K562 (cell line): ENCODE measurements around the gene PCF11. TPM values are rescaled to one million over a fixed set of nuclear protein-coding genes. Genes with fewer than 3 reads are reported as not detected.

ENCODE experiments used
- BCL6 ChIP-seq: fragments of 250-450 bp; sonication (Bioruptor Pico); IDR thresholded peaks from 2 replicates; pipeline ENCODE4 v1.4.0; 2020
- MBD2 ChIP-seq: sonication (generic); IDR thresholded peaks from 2 replicates; pipeline ENCODE4 v1.6.1; 2016; ENCODE audit warnings: low read depth, borderline replicate concordance
- MEIS2 ChIP-seq: fragments of 450-650 bp; IDR thresholded peaks from 2 replicates; pipeline ENCODE4 v1.6.1; 2014; ENCODE audit warnings: mild to moderate bottlenecking; ENCODE audit not compliant: partially characterized antibody
- POLR2G ChIP-seq: fragments of 200-400 bp; formaldehyde crosslinking; IDR thresholded peaks from 2 replicates; pipeline ENCODE4 v1.6.1; 2017; ENCODE audit warnings: low read depth, mild to moderate bottlenecking, antibody characterized with exemption, low read length, moderate library complexity
- PRMT5 ChIP-seq: sonication (generic); formaldehyde crosslinking; IDR thresholded peaks from 2 replicates; pipeline ENCODE4 v1.5.0; 2020; ENCODE audit warnings: missing genetic modification reagents
- SAFB ChIP-seq: fragments of 200-400 bp; formaldehyde crosslinking; IDR thresholded peaks from 2 replicates; pipeline ENCODE4 v1.6.1; 2017; ENCODE audit warnings: low read depth, low read length, borderline replicate concordance
- STAG1 ChIP-seq: sonication (generic); formaldehyde crosslinking; IDR thresholded peaks from 2 replicates; pipeline ENCODE4 v1.5.0; 2020; ENCODE audit warnings: missing genetic modification reagents, borderline replicate concordance
- TCFL5 ChIP-seq: fragments of 250-450 bp; sonication (Bioruptor Pico); conservative IDR thresholded peaks from 2 replicates; pipeline ENCODE4 v1.6.1; 2021; ENCODE audit warnings: mild to moderate bottlenecking, moderate library complexity, matching md5 sums
- ZNF174 ChIP-seq: fragments of 250-450 bp; sonication (Bioruptor Pico); IDR thresholded peaks from 2 replicates; pipeline ENCODE4 v1.4.0; 2020; ENCODE audit warnings: mild to moderate bottlenecking
- ZNF184 ChIP-seq: sonication (generic); formaldehyde crosslinking; IDR thresholded peaks from 2 replicates; pipeline ENCODE4 v1.5.0; 2020; ENCODE audit warnings: missing genetic modification reagents
- ZNF431 ChIP-seq: sonication (generic); formaldehyde crosslinking; IDR thresholded peaks from 2 replicates; pipeline ENCODE4 v1.8.0; 2022; ENCODE audit warnings: mild to moderate bottlenecking, missing genetic modification reagents
- ZNF76 ChIP-seq: fragments of 250-450 bp; sonication (Bioruptor Pico); IDR thresholded peaks from 2 replicates; pipeline ENCODE4 v1.4.0; 2020; ENCODE audit warnings: mild to moderate bottlenecking, moderate library complexity, borderline replicate concordance
- polyA plus RNA-seq, 8 experiments: library from polyadenylated mRNA; depleted of rRNA in 4 of 8; stranded (reverse) in 5 of 8; unstranded in 3 of 8; fragments of >200 nt; fragmentation: Nextera tagmentation in 2 of 8; fragmentation: Illumina TruSeq in 1 of 8; extraction: Ambion mirVana in 2 of 8; extraction: Trizol in 1 of 8; gene quantifications; 2 replicates each; pipeline versions ENCODE4 v1.2.1 to v1.2.3, GENCODE V29; 2011 to 2014; ENCODE audit warnings: inconsistent platforms in 1 of 8, missing spikeins in 1 of 8
- total RNA-seq, 7 experiments: library from RNA; depleted of rRNA in 6 of 7; stranded (reverse); fragments of >200 nt in 6 of 7; fragmentation: Illumina TruSeq in 2 of 7; extraction: Trizol in 2 of 7; gene quantifications; 2 replicates each; pipeline versions ENCODE4 v1.2.1 to v1.2.3, GENCODE V29; 2011 to 2021; ENCODE audit warnings: low replicate concordance in 1 of 7
- TF ChIP-seq, protein P1 (sequence below): fragments of 200-800 bp; sonication (Bioruptor generic); IDR thresholded peaks from 2 replicates; pipeline ENCODE4 v1.6.1; 2017; ENCODE audit warnings: missing genetic modification characterization, missing compliant biosample characterization
- TF ChIP-seq, protein P2 (sequence below): fragments of 200-800 bp; sonication (Bioruptor generic); IDR thresholded peaks from 2 replicates; pipeline ENCODE4 v1.6.1; 2017; ENCODE audit warnings: missing genetic modification characterization, missing compliant biosample characterization
- TF ChIP-seq, protein P3 (sequence below): fragments of 250-450 bp; sonication (Bioruptor Pico); IDR thresholded peaks from 2 replicates; pipeline ENCODE4 v1.4.0; 2020; ENCODE audit warnings: mild to moderate bottlenecking, moderate library complexity
- TF ChIP-seq, protein P4 (sequence below): sonication (generic); formaldehyde crosslinking; IDR thresholded peaks from 2 replicates; pipeline ENCODE4 v1.9.0; 2022; ENCODE audit warnings: mild to moderate bottlenecking, missing genetic modification reagents
- TF ChIP-seq, protein P5 (sequence below): fragments of 250-450 bp; sonication (Bioruptor Pico); IDR thresholded peaks from 2 replicates; pipeline ENCODE4 v1.5.0; 2021; ENCODE audit warnings: mild to moderate bottlenecking, borderline replicate concordance
- TF ChIP-seq, protein P6 (sequence below): fragments of 450-650 bp; IDR thresholded peaks from 2 replicates; pipeline ENCODE4 v1.6.1; 2016; ENCODE audit warnings: low read depth, mild to moderate bottlenecking, moderate library complexity

Gene PCF11
- total and polyA plus RNA-seq, 9 of the 15 experiments (the other 6 are each of a cell fraction or from before 2014, with no cell fraction given) = 9.3 to 91.6 (median 54.4) TPM

DNA sequence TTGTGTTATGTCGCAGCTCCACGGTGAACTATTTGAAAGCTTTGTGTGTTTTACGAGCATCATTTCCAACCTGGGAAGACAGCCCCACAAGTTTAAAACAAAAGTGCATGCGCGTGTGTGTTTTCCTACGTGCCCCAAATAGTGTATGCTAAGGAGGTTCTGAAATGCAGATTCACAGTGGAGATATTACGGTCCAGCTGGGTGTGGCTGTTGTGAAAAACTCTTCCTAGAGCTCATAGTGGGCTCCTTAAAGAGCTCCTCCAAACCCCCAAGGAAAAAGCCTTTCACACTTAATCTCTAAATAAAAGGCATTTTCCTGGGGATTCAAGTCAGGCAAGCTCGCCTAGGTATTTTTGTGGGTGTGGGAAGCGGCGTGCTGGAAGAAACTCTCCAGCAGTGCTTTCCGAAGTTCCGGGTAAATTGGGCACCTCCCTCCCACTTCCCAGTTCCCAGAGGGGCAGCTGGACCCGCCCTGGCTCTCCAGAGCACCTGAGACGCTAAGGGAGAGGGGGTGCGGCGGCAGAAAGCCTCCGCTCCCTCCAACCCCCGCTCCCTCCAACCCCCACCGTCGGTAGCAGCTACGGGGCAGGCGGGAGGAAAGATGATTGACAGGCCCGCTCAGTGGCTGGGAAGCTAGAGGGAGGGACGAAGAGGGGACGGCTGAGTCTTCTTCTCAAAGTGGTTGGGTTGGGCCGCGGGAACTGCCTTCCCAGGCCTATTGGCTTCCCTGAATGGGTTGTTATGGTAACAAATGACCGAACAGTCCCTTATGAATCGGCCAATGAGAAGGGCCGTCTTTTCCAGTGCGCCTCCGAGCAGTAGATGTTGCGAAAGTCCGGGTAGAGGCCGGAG lies 561 bp upstream of the PCF11 start (continued):
- TF ChIP-seq, protein P1, sequence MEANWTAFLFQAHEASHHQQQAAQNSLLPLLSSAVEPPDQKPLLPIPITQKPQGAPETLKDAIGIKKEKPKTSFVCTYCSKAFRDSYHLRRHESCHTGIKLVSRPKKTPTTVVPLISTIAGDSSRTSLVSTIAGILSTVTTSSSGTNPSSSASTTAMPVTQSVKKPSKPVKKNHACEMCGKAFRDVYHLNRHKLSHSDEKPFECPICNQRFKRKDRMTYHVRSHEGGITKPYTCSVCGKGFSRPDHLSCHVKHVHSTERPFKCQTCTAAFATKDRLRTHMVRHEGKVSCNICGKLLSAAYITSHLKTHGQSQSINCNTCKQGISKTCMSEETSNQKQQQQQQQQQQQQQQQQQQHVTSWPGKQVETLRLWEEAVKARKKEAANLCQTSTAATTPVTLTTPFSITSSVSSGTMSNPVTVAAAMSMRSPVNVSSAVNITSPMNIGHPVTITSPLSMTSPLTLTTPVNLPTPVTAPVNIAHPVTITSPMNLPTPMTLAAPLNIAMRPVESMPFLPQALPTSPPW = peak; percentile 94
- TF ChIP-seq MEIS2 (peak; percentile 85), PRMT5 (no peak), ZNF174 (no peak), BCL6 (CRISPR knock-in tag) (no peak), TCFL5 (CRISPR knock-in tag) (0 out of 2 replicates have a peak, but pooled peaks have one; percentile 22), ZNF184 (CRISPR knock-in tag) (no peak), SAFB (no peak), ZNF431 (no peak), MBD2 (peak; percentile 92), POLR2G (no peak), ZNF76 (CRISPR knock-in tag) (no peak), STAG1 (CRISPR knock-in tag) (no peak)
- TF ChIP-seq, protein P2, sequence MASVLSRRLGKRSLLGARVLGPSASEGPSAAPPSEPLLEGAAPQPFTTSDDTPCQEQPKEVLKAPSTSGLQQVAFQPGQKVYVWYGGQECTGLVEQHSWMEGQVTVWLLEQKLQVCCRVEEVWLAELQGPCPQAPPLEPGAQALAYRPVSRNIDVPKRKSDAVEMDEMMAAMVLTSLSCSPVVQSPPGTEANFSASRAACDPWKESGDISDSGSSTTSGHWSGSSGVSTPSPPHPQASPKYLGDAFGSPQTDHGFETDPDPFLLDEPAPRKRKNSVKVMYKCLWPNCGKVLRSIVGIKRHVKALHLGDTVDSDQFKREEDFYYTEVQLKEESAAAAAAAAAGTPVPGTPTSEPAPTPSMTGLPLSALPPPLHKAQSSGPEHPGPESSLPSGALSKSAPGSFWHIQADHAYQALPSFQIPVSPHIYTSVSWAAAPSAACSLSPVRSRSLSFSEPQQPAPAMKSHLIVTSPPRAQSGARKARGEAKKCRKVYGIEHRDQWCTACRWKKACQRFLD = 0 out of 2 replicates have a peak, but pooled peaks have one; percentile 6
- TF ChIP-seq, protein P3, sequence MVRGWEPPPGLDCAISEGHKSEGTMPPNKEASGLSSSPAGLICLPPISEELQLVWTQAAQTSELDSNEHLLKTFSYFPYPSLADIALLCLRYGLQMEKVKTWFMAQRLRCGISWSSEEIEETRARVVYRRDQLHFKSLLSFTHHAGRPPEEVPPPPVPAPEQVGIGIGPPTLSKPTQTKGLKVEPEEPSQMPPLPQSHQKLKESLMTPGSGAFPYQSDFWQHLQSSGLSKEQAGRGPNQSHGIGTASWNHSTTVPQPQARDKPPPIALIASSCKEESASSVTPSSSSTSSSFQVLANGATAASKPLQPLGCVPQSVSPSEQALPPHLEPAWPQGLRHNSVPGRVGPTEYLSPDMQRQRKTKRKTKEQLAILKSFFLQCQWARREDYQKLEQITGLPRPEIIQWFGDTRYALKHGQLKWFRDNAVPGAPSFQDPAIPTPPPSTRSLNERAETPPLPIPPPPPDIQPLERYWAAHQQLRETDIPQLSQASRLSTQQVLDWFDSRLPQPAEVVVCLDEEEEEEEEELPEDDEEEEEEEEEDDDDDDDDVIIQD (CRISPR knock-in tag) = no peak
- TF ChIP-seq, protein P4, sequence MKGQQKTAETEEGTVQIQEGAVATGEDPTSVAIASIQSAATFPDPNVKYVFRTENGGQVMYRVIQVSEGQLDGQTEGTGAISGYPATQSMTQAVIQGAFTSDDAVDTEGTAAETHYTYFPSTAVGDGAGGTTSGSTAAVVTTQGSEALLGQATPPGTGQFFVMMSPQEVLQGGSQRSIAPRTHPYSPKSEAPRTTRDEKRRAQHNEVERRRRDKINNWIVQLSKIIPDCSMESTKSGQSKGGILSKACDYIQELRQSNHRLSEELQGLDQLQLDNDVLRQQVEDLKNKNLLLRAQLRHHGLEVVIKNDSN (CRISPR knock-in tag) = no peak
- TF ChIP-seq, protein P5, sequence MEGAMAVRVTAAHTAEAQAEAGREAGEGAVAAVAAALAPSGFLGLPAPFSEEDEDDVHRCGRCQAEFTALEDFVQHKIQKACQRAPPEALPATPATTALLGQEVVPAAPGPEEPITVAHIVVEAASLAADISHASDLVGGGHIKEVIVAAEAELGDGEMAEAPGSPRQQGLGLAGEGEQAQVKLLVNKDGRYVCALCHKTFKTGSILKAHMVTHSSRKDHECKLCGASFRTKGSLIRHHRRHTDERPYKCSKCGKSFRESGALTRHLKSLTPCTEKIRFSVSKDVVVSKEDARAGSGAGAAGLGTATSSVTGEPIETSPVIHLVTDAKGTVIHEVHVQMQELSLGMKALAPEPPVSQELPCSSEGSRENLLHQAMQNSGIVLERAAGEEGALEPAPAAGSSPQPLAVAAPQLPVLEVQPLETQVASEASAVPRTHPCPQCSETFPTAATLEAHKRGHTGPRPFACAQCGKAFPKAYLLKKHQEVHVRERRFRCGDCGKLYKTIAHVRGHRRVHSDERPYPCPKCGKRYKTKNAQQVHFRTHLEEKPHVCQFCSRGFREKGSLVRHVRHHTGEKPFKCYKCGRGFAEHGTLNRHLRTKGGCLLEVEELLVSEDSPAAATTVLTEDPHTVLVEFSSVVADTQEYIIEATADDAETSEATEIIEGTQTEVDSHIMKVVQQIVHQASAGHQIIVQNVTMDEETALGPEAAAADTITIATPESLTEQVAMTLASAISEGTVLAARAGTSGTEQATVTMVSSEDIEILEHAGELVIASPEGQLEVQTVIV (CRISPR knock-in tag) = no peak
- TF ChIP-seq, protein P6, sequence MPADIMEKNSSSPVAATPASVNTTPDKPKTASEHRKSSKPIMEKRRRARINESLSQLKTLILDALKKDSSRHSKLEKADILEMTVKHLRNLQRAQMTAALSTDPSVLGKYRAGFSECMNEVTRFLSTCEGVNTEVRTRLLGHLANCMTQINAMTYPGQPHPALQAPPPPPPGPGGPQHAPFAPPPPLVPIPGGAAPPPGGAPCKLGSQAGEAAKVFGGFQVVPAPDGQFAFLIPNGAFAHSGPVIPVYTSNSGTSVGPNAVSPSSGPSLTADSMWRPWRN = no peak
